ENCODE data around the gene PCDHGB7. TPM values are rescaled to one million over a fixed set of nuclear protein-coding genes. Genes with fewer than 3 reads are reported as not detected.
"Not testable (repeated sequence)": the region's sequence is repeated elsewhere in the genome, so short reads cannot be mapped to it uniquely, and the experiment has no call there.

PCDHGB7 gene
- total RNA-seq, result 10 to 100 TPM in 1 of 4 donors, 1 to 10 TPM in 3; 7.2 to 10.4 (median 8.2) TPM

DNA sequence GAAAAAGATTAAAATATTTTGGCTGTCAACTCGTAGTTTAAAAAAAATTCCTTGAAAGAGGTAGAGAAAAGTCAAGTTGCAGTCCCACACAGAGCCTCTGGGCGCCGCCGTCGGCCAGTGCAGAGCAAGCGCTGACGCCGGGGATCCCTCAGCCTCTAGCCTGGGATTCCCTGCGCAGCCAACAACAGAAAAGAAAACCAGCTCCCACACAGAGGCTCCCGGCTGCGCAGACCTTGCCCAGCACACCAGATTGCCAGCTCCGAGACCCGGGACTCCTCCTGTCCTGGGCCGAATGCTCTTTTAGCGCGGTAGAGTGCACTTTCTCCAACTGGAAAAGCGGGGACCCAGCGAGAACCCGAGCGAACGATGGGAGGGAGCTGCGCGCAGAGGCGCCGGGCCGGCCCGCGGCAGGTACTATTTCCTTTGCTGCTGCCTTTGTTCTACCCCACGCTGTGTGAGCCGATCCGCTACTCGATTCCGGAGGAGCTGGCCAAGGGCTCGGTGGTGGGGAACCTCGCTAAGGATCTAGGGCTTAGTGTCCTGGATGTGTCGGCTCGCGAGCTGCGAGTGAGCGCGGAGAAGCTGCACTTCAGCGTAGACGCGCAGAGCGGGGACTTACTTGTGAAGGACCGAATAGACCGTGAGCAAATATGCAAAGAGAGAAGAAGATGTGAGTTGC is at the start of gene PCDHGB7:
TSS of gene PCDHGB7 (plus strand) at position 184 of the 679 bp plus-strand sequence. CDS start at position 367, 183 bp downstream.
- TF ChIP-seq, protein P1, sequence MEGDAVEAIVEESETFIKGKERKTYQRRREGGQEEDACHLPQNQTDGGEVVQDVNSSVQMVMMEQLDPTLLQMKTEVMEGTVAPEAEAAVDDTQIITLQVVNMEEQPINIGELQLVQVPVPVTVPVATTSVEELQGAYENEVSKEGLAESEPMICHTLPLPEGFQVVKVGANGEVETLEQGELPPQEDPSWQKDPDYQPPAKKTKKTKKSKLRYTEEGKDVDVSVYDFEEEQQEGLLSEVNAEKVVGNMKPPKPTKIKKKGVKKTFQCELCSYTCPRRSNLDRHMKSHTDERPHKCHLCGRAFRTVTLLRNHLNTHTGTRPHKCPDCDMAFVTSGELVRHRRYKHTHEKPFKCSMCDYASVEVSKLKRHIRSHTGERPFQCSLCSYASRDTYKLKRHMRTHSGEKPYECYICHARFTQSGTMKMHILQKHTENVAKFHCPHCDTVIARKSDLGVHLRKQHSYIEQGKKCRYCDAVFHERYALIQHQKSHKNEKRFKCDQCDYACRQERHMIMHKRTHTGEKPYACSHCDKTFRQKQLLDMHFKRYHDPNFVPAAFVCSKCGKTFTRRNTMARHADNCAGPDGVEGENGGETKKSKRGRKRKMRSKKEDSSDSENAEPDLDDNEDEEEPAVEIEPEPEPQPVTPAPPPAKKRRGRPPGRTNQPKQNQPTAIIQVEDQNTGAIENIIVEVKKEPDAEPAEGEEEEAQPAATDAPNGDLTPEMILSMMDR (IDR thresholded peaks at IDR 0.05; ENCODE audit: low read depth), result not testable (repeated sequence)

DNA sequence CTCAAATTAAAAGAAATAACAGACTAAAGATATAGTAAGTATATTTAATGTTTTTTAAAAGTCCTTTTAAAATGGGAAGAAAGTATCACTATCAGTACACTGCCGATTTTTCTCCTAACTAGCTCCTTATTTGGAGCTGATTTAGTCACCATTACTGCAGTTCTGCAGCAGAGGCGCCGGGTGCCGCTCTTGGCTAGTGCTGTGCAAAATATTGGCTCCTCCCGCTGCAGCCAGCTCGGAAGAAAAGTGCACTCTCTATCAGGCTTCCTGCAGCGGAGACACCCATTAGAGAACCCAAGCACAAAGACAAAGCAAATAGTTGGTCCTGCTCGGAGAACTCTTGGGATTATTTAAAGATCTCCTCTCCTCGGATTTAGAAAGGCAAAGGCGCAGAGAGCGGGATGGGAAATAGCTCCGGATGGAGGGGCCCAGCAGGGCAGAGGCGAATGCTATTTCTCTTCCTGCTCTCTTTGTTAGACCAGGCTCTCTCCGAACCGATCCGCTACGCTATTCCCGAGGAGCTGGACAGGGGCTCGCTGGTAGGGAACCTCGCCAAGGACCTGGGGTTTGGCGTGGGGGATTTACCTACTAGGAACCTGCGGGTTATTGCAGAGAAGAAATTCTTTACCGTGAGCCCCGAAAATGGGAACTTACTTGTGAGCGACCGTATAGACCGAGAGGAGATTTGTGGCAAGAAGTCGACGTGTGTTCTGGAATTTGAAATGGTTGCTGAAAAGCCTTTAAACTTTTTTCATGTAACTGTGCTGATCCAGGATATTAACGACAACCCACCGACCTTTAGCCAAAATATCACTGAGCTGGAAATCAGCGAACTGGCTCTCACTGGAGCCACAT is 47.3 kb upstream of the PCDHGB7 start, which contains the start of gene PCDHGB3:
TSS of gene PCDHGB3 (plus strand) at position 249 of the 855 bp plus-strand sequence. CDS start at position 402, 153 bp downstream.
- TF ChIP-seq, protein P1 (IDR thresholded peaks at IDR 0.05; ENCODE audit: low read depth), result no peak

DNA sequence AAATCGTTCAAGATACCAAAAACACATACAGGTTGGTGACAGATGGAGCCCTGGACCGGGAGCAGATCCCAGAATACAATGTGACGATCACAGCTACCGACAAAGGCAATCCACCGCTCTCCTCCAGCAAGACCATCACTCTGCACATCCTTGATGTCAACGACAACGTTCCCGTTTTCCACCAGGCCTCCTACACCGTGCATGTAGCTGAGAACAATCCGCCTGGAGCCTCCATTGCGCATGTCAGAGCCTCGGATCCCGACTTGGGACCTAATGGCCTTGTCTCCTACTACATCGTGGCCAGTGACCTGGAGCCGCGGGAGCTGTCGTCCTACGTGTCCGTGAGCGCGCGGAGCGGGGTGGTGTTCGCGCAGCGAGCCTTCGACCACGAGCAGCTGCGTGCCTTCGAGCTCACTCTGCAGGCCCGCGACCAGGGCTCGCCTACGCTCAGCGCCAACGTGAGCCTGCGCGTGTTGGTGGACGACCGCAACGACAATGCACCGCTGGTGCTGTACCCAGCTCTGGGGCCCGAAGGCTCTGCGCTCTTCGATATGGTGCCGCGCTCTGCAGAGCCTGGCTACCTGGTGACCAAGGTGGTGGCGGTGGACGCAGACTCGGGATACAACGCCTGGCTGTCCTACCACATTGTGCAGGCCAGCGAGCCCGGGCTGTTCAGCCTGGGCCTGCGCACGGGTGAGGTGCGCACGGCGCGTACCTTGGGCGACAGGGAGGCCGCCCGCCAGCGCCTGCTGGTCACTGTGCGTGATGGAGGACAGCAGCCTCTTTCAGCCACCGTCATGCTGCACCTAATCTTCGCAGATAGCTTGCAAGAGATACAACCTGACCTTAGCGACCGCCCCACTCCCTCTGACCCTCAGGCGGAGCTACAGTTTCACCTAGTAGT is 45.7 kb upstream of the PCDHGB7 start:
- TF ChIP-seq, protein P1 (IDR thresholded peaks at IDR 0.05; ENCODE audit: low read depth), result no peak

DNA sequence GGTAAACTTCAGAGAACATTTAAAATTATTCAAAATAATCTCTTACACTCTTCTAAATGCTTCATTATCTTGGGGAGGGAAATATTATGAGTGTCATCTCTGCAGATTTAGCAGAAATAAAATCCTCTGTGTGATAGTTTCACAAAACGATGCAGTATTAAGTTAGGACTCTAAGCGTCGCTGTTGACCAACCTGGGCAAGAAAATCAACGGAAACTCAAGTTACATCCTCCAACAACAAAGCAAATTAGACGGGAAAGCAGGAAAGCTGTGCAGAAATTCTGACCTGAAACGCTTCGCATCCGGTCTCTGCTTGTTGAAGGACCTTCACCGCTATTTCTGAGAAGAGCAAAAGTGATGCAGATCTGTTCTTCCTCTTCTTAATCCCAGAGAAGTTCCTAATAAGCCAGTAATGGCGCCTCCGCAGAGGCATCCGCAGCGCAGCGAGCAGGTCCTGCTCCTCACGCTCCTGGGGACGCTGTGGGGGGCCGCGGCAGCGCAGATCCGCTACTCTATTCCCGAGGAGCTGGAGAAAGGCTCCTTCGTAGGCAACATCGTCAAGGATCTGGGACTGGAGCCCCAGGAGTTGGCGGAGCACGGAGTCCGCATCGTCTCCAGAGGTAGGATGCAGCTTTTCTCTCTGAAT is 43.7 kb upstream of the PCDHGB7 start, which contains the start of gene PCDHGA6:
TSS of gene PCDHGA6 (plus strand) at position 219 of the 645 bp plus-strand sequence. CDS start at position 412, 193 bp downstream.
- TF ChIP-seq, protein P1 (IDR thresholded peaks at IDR 0.05; ENCODE audit: low read depth), result no peak

DNA sequence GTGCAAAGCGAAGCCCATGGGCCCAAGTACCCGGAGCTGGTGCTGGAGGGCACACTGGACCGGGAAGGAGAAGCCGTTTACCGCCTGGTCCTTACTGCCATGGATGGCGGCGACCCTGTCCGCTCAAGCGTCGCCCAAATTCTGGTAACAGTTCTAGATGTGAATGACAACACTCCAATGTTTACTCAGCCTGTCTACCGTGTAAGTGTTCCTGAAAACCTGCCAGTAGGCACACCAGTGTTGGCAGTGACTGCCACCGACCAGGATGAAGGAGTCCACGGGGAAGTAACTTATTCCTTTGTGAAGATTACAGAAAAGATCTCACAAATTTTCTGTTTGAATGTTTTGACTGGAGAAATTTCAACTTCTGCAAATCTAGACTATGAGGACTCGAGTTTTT is 42.9 kb upstream of the PCDHGB7 start:
- TF ChIP-seq, protein P1 (IDR thresholded peaks at IDR 0.05; ENCODE audit: low read depth), result no peak

DNA sequence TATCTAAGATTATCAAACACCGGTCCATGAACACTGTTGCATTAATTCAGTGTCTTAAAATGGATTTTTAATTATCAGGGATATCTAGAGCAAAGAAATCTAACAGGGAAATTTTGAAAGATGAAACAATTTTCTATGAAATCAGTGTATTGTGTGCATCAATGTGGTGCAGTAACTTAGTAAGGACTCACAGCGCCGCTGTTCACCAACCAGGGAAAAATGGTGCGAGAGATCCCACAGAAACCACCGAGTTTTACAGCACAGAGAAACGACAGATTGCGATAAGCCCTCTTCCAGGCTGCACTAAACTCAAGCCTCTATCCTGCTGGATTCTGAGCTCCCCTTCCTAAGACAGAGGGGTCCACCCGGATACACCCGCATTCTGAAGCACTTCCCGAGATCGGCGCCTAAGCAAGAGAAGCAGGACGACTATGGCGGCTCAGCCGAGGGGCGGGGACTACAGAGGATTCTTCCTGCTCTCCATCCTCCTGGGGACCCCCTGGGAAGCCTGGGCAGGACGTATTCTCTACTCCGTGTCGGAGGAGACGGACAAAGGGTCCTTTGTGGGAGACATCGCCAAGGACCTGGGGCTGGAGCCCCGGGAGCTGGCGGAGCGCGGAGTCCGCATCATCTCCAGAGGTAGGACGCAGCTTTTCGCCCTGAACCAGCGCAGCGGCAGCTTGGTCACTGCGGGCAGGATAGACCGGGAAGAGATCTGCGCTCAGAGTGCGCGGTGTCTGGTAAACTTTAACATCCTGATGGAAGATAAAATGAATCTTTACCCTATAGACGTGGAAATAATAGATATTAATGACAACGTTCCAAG is 34.8 kb upstream of the PCDHGB7 start, which contains the start of gene PCDHGA7:
TSS of gene PCDHGA7 (plus strand) at position 274 of the 826 bp plus-strand sequence. CDS start at position 432, 158 bp downstream.
- TF ChIP-seq, protein P1 (IDR thresholded peaks at IDR 0.05; ENCODE audit: low read depth), result no peak
